SKM-1 (cell line): ENCODE data around the gene ACADVL.
A peak's percentile ranks its signal among the peaks of the same experiment; 100 is the strongest.

Experiments
- DNase-seq: peaks from one replicate; lab custom pipeline; 2025; ENCODE audit not compliant: unreplicated experiment; lab: John Stamatoyannopoulos, UW

The ACADVL gene

DNA sequence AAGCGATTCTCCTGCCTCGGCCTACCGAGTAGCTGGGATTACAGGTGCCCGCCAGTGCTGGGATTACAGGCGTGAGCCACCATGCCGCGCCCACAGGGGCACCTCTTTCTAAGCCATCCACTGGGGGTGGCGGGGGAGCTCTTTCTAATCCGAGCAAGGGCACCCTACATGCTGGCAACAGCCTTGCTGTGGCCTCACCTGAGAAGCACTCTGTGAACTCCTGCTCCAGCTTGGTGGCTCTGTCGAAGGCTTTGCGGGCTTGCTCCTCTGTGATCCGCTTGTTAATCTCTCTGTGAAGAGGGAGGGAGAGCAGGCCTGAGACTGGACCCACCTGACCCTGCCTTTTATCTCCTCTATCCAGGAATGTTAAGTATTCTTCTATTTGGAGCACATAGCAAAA lies 28.7 kb upstream of the ACADVL start:
- DNase-seq = no peak

DNA sequence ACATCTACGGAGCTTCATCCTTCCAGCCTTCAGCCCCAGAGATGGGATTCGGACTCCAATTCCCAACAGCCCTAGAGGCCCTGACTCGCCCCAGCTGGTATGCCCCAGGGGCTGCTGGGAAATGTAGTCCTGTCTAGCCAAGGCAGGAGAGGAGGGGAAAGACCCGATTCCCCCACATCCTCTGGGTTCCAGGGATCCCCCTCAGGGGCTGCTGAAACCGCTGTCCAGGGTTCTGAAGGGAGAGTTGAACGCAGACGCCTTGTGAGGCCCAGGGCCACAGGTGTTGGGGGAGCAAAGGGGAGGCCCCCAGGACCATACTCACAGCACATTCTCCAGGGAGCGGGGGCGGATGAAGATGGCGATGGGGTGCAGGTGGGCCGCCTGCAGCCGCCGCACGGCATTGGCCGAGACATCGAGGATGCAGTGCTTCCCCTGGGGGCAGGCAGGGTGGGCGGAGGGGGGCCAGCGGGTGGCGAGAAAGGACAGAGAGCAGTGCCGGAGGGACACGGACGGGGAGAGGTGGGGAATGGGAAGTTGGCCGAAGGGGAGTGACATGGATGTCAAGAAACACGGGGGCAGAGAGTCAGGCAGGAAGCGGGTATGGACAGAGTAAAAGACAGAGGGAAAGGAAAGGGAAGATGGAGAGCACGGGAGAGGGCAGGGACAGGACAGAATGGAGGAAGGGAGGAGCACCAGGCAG lies 28.0 kb upstream of the ACADVL start:
- DNase-seq = no peak

DNA sequence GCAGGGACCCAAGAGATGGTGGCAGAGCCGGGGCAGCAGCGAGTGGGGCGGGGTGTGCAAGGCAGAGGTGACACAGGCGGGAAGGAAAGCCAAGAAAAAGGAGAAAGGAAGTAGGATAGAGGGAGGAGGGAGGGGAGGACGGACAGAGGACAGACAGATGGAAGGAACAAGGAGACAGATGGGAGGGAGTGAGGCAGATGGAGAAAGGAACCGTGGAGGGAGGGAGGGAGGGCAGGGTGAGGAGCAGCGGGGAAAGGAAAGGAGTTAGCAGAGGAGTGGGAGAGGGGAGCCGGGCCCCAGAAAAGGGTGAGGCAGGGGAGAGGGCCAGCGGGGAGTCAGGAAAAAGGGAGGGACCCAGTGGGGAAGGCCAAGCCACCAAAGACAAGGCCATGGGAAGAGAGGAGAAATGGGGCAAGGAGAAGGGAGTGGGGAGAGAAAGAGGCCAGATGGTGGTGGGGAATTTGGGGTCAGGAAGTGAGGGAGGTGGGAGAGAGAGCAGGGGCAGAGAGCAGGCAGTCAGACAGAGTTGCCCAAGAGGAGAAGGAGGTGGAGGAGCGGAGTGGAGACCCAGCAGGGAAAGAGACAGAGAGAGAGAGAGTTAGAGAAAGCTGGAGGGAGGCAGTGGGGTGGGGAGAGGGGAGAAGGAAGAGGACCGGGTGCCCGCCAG lies 27.3 kb upstream of the ACADVL start:
- no peak for DNase-seq

DNA sequence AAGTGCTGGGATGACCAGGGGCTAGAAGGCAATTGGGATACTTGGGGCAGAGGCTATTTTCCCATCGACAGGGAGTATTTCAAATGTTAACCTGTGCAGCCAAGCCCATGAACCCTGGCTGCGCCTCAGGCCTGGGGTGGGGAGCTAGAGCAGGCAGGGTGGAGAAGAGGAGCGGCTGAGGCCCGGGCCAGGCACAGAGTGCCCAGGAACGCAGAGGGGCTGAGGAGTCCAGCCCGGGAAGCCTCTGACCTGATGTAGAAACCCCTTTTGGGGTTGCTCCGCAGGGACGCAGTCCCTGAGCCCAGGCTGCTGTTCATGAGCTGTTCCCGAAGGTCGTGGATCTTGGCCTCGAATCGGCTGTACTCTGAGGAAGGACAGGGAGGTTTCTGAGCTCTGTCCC lies 23.8 kb upstream of the ACADVL start:
- no peak for DNase-seq

DNA sequence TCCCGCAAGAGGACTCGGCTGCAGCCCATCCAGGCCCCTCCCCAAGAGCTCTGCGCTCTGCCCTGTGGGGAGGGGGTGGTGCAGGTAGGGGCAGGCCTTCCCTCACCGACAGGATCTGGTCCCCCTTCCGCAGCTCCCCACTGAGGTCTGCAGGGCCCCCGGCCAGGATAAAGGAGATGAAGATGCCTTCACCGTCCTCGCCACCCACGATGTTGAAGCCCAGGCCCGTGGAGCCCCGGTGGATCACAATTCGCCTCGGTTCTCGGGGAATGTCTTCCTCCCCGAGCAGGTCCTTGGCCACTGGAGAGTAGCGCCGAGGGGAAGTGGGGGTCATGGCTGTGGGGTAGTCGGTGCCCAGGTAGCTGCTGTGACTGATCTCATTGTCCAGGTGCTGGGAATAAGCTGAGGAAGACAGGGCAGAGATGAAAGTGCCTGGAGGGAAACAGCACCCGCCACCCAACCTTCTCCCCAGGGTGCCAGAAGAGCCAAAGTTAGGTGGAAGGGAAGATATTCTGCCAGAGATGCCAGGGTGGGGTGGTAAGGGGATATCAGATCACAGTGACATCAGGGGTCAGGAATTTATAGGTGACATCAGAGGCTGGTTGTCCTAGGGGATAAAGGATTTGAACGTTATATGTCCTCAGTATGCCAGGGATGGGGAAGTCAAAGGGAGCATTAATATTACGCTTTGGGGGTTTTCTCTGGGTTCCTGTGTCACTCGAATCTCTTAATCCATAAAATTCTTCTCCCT lies 22.9 kb upstream of the ACADVL start:
- no peak for DNase-seq

DNA sequence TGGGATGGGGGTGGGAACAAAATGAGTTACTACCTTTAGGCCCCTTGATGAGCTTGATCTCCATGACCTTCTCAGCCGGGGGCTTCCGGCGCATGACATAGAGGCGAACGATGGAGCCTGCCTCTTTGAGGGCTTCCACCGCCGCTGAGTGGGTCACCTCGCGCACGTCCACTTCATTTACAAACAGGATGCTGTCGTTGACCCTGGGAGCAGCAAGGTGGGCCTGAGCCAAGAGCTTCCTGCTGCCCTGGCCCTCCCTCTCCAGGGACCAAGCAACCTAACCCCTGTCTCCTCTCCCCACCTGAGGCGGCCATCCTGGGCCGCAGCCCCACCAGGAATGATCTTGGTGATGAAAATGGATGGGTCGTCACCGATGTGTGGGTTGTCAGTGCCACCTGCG lies 16.3 kb upstream of the ACADVL start:
- DNase-seq = no peak

DNA sequence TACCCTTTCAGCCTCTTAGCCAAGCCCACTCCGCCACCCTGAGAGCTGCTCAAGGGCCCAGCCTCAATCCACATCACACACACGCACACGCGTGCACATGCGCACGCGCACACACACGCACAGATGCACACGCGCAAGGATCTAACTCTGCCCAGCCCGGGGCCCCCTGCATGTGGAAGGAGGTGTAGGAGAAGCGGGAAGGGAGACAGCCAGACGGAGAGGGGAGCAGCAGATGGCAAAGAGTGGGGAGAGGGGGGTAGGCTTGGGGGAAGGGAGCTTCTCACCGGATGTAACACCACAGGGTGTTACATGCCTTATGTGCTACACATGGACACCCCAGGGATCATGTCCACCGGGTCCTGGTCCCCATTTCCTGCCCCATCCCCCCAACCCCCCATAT lies 15.4 kb upstream of the ACADVL start:
- DNase-seq = no peak

DNA sequence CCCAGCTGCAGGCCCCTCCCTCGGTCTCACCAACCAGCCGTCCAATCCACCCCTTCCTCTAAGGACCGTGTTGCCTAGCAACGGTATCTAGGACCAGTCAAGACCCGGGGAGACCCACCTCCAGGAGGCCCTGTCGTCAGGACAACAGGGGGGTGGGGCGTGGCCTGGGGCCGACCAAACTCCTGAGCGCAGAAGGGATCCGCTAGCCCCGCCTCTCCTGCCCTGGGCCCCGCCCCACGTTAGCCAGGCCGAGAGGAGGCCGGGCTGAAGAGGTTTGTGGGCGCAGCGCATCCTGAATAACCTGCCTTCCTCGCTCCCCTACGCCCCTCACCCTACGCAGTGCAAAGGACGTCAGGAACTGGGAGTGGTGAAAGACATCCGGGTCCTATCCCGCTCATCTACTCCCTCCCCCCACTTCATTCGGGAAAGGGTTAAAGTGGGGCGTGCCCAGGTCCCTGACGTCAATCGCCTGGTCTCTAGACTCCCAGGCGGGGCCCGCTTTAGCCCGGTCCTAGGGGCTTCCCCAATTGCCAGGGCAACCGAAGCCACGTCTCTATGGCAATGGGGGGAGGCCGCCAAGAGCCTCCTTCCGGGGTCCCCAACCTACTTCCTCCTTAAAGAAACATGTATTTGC lies 14.8 kb upstream of the ACADVL start:
- no peak for DNase-seq

DNA sequence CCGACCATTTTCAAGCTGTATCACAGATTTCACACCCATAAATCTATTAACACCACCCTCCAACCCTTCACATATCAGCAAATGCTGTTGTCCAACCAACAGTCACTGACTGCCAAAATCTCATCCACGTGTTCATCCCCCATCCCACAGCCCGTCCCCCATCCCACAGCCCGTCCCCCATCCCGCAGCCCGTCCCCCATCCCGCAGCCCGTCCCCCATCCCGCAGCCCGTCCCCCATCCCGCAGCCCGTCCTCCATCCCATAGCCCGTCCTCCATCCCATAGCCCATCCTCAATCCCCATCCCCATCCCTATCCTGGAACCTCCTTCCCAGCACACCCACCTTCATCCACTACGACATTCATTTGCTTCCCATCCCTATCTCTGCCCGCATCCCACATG lies 14.2 kb upstream of the ACADVL start:
- DNase-seq = no peak

DNA sequence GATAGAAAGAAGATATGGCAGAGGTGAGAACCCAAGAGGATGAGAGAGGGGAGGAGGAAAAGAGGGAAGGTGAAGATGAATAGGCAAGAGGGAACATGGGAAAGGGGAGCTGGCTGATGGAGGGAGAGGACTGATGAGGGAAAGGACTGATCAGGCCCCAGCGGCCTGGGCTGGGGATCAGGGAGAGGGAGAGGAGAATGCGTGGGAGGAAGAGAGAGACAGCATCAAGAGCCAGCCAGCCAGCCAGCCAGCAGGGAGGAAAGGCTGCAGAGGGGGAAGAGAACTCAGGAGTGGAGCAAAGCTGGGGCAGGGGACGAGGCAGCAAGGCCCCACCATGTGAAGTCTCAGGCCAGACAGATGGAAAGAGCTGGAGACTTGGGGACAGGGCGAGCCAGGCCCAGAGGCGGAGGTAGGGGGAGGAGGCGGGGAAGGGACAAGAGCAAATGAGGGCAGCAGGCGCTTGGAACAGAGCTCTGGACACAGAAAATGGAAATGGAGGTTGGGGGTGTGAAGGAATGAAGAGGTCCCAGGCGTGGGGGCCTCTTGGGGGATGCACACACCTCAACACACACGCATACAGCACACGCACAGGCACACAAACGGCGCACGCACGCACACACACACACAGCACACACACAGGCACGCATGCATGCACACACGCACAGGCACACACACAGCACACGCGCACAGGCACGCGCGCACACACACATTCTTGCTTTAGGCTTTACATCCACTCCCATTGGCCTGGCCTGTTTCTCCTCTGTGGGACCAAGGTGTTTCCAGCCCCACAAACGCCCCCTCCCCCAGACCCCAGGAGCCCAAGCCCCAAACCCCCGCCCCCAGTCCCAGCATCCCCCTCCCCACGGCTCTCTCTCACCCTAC lies 12.4 kb upstream of the ACADVL start:
- no peak for DNase-seq

DNA sequence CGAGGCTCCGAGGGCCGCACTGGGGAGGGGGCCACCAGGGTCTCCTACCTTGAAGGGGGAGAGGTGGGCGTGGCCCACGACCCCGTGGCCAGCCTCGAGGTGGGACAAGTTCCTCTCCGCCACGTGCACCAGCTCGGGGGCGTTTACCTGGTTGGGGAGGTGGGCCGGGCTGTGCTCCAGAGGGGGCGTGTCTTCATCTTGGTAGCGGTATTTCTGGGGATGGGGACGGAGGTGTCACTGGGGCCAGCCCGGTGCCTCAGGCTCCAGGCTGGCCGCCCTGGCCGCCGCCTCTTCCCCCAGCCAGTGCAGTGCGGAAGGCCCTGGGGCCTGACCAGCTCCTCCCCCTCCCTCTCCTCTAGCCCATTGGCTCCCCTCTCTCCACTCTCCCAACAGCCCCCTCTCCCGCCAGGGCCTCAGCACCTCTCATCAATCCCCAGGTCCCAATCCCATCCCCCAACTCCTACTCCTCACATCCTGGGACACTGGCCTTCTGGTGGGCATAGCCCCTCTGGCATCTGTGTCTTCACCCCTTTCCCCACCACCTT lies 11.6 kb upstream of the ACADVL start:
- no peak for DNase-seq

DNA sequence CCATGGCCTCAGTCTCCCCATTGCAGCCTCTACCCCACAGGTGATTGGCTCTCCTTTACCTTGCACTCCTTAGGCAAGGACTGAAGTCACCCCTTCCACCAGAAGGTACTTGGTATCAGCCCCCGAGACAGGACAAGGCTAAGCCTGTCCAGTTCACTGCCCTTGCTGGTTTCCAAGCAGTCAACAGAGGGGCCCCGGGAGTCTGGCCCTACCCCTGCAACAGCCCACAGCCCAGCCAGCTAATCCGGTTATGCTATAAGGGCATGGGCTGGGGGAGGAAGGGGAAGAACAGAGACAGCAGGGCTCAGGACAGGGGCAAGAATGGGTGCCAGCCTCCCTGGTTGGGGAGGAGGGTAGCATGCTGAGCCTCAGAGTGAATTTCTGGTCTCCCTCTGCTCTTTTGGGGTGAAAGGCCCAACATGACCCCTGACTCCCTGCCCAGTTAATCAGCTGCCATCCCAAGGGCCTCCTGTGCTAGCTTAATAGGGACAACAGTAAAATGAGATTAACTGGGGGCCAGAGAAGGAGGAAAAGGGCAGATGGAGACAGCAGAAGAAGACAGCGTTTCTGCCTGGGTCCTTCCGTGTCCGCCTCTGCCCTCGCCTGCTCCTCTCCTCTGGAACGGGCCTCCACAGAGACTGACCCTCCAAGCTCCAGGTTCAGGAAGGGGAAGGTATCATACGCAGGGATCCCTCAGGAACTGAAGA lies 10.8 kb upstream of the ACADVL start:
- DNase-seq = no peak

DNA sequence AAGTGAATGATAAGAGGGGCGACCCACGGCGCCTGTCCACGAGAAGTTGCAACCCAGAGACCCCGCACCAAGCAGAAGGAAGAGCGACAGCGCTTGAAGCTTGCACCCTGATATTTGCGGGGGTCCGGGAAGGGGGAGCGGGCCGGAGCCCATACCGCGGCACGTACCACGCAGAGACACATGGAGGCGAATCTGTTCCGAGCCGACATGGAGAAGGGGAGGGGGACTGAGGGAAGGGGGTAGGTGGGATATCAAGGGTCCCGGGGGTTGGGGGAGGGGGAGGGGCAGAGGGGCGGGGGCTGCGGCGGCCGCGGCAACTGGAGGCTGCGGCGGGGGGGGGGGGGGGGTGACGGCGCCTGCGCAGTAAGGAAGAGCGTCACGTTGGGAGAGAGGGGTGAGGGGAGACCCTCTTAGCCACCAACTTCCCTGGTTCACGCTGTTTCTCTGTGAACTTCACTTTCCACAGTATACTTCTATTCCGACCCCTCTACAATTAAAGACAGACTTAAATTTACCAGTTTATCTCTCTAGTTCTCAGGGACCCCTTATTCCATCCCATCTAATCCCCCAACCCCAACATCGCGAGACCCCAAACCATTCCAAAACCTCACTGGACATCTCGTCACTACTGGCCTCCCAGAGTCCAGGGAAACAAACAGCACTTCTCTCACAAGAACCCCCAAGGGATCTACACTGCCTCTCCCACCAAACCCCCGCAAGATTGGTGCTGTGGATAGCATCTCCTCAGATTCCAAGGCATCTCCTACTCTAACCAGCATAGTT lies 8.1 kb upstream of the ACADVL start:
- DNase-seq = no peak

DNA sequence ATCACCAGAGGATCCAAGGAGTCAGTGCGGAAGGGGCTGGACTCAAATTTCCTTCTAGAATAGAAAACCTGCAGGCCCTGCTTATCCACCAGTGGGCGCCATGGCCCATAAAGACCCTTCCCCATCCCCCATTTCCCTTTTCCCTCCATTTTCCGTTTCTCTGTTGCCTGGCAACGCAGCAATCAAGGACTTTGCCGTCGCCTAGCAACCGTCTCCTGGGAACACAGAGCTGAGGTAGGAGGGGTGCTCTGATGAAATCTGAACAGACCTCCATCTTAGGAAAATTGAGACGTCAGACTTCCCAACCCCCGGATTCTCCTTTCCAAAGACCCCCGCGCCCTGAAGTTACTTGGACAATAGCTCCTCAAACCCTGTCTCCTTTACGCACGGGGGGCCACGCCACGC lies 5.8 kb upstream of the ACADVL start:
- DNase-seq = peak; percentile 8

DNA sequence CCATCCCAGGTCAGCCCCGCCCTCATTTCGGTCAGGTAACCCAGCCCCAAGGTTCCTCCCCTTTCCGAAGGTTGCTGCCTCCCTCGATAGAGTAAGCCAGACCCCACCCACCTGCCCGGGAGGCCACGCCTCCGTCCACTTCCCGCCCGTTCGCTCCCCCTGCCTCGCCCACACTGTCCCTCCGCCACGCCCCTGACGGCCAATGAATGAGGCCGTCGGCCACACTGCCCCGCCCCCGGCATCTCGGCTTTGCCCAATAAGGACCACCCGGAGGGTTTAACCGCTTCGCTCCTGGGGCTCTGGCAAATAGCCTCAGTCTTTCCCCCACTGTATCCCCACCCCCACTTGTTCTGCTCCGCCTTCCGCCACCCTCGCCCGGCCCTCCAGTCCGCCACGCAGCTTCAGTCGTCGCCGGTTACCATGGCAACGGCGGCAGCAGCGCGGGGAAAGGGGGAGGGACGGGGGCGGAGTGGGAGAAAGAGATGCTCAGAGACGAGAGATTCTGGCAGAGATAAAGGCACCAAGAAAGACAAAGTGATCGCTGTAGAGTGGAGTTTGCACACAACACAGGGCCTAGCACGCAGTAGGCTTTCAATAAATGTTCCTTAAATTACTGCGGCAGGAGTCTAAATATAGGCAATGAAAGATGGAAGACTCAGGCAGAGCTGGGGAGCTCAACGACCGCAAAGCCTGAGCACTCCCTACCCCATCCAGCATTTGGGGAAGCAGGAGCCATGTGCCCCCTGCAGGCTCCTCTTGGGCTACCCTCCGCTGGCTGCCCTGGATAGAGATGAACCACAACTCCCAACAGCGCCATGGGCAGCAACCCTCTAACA lies 5.2 kb upstream of the ACADVL start:
- DNase-seq = peak; percentile 56

DNA sequence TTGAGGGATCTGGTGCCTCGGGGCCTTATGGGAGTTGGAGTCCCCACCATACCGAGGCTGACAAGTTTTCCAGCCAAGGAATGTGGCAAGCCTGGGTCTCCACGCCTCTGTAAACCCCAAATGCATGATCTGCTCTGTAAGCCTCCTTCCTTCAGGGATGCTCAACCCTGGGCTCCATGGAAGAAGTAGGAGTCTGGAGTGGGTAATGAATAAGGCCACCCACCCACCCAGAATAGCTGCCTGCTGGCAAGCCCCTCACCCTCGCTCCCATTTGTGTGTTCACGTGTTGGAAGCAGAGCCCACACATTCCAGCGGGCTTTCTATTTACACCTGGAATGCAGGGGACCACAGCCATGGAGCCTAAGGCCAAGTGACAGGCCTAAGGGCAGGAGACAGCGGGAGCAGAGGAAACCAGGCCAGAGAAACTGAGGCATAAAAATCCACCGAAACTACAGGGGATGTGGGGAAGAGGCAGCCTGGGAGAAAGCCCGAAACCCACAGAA lies 4.6 kb upstream of the ACADVL start:
- DNase-seq = no peak

DNA sequence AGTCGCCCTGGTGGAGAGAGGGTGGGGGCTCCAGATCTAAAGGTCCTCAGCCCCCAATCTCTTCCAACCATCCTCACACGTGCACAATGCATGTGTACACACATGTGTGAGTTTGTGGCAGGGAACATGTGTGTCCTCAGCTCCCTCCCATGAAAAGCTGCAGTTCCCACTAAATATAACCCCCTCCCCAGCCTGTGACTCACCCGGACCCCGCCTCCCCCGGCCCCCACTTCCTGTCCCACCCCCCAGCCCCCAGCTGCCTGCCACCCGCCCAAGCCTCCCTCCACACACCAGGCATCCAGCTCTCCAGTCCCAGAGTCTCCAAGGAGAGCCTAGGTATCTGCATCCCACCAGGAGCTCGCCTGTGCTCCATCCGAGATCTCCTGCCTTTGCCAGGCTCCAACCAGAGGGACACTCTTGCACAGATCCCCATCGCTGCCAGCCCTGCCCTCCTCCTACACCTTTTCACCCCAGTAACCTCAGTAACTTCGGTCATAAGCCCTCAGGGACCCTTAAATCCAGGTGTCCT lies 4.0 kb upstream of the ACADVL start:
- no peak for DNase-seq
